H1 (cell line): Measurements from ENCODE around the gene ELMO1. TPM values are rescaled to one million over a fixed set of nuclear protein-coding genes. Genes with fewer than 3 reads are reported as not detected.

ENCODE experiments used
- FOSL1 ChIP-seq: IDR thresholded peaks from 2 replicates; pipeline ENCODE4 v1.6.1; 2011; ENCODE audit warnings: mild to moderate bottlenecking, low read depth, low read length, moderate library complexity; ENCODE audit not compliant: insufficient read depth
- RBBP5 ChIP-seq: IDR thresholded peaks from 2 replicates; pipeline ENCODE4 v1.7.1; 2012; ENCODE audit warnings: low read depth, mild to moderate bottlenecking, inconsistent platforms, low read length, moderate library complexity, borderline replicate concordance
- TBP ChIP-seq: IDR thresholded peaks from 2 replicates; pipeline ENCODE4 v1.6.1; 2011; ENCODE audit warnings: low read depth, low read length, improper control_type of control experiment
- polyA plus RNA-seq, 7 experiments: library from polyadenylated mRNA; depleted of rRNA in 3 of 7; stranded (reverse) in 5 of 7; unstranded in 2 of 7; fragments of >200 nt in 5 of 7; fragments of 200-250 nt in 2 of 7; gene quantifications; 1 replicate in 5 of 7; 2 replicates in 1 of 7; 4 replicates in 1 of 7; pipeline versions ENCODE4 v1.2.1 to v1.2.3, GENCODE V29; 2011 to 2013; ENCODE audit warnings: missing spikeins in 2 of 7, mixed read lengths in 2 of 7
- total RNA-seq: library from RNA; stranded (reverse); fragmentation: NEBNext Ultra II Directional; extraction: Animal tissue kit (Norgen Biotek cat#: 25700); gene quantifications from 2 replicates; pipeline ENCODE4 v1.2.1, GENCODE V29; 2021
- TF ChIP-seq, protein P1 (sequence below): IDR thresholded peaks from 2 replicates; pipeline ENCODE4 v1.6.1; 2011; ENCODE audit warnings: low read length, improper control_type of control experiment

ELMO1 gene
- total and polyA plus RNA-seq, 2 of the 8 experiments (the other 6 are each of a cell fraction or from before 2014, with no cell fraction given), result 18.4 to 21.0 TPM

DNA sequence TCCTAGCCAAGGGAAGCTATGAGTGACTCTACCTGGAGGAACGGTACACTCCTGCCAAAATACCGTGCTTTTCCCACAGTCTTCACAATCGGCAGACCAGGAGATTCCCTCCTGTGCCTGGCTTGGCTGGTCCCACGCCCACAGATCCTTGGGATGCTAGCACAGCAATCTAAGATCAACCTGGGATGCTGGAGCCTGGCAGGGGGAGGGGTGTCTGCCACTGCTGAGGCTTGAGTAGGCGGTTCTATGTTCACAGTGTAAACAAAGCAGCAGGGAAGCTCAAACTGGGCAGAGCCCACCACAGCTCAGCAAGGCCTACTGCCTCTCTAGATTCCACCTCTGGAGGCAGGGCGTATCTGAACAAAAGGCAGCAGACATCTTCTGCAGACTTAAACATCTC is 295.3 kb downstream of the ELMO1 start (continued):
- TF ChIP-seq, protein P1, sequence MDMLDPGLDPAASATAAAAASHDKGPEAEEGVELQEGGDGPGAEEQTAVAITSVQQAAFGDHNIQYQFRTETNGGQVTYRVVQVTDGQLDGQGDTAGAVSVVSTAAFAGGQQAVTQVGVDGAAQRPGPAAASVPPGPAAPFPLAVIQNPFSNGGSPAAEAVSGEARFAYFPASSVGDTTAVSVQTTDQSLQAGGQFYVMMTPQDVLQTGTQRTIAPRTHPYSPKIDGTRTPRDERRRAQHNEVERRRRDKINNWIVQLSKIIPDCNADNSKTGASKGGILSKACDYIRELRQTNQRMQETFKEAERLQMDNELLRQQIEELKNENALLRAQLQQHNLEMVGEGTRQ, result no peak
- no peak for TF ChIP-seq TBP
- TF ChIP-seq RBBP5, result no peak
- TF ChIP-seq FOSL1, result no peak
- TF ChIP-seq, all 59 proteins: peak for 0
